Measurements from ENCODE around the gene WDR38. TPM values are rescaled to one million over a fixed set of nuclear protein-coding genes. Genes with fewer than 3 reads are reported as not detected.

The WDR38 gene
- total and polyA plus RNA-seq, 2 of the 13 experiments (the other 11 are each of a cell fraction or from before 2014, with no cell fraction given): not detected

DNA sequence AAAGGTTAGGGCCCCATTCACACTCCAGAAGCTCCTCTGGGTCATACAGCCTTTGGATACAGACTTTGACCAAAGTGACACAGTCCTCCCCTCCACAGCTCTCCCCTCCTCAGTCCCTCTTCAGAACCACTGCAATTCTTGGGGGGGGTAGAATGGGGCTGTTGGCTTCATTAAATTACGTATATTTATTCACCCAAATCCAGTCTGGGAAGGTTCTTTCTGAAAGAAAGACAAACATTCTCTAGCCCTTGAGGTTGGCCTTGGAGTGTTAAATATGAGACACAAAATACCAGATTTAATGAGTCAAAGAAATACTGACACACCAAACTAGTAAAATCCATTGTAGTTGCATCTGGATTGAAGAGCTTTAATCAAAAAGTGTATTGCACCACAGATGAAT, 24.8 kb downstream of the WDR38 start:
- ATAC-seq (no peak), FAIRE-seq (no peak), DNase-seq (ENCODE audit: low spot score) (no peak)
- Histone ChIP-seq H4K20me1 (ENCODE audit: insufficient read depth, low read length) (no peaks in the 10 kb centered on the region), H2AFZ (ENCODE audit: low read length) (no peak overlapping the region), H3K9me3 (ENCODE audit: low read length) (no peaks in the 10 kb centered on the region), H3K79me2 (ENCODE audit: insufficient read depth, low read length) (peaks cover 12% of the 10 kb centered on the region), H3K4me2 (ENCODE audit: low read depth, low read length) (no peak overlapping the region), H3K27me3 (ENCODE audit: control insufficient read depth in 1 of 2, insufficient read depth in 2 of 2, low read length in 2 of 2) (no peaks in the 10 kb centered on the region), H3K27ac (ENCODE audit: extremely low read length, insufficient read depth, low read length) (no peak overlapping the region), H3K4me3 (replicated peaks in 1 of 3; ENCODE audit: insufficient read depth in 1 of 3, low read depth in 2 of 3, low read length in 3 of 3) (no peak overlapping the region), H3K4me1 (ENCODE audit: insufficient read depth, low read length) (no peaks in the 10 kb centered on the region), H3K36me3 (replicated peaks in 1 of 2; ENCODE audit: control insufficient read depth in 1 of 2, insufficient read depth in 2 of 2, low read length in 2 of 2) (peaks cover 29 to 85% of the 10 kb centered on the region in 2 experiments; a peak in 4 of 5 replicates), H3K9ac (ENCODE audit: insufficient read depth, low read depth, low read length) (no peak overlapping the region)
- ChIA-PET CTCF (ENCODE audit: low intra/inter-chr PET ratio, low total read pairs) (no interaction called here), POLR2A (interaction anchor here (1.2 to 1.5 kb wide), 2 partner anchors 16 to 22 kb away, joined by 3 to 6 read pairs; partner anchors contain the start of genes ARPC5L and RPL35)
- in situ Hi-C loops (cut with HindIII; ENCODE audit: extremely low pct_ligation_motif_present, low pct_unique_long_range_greater_than_20kb): no loop called here
- intact Hi-C loops (cut with micrococcal nuclease; ENCODE audit: unreplicated experiment): no loop called here
- 96% methylated on average over 1 of the region's 1 CpG for WGBS (ENCODE audit: low lambda C conversion rate)
- BruUV-seq (replicated peaks): no TSS peak
- TF ChIP-seq TRIM24 (CRISPR knock-in tag; IDR thresholded peaks at IDR 0.05) (no peak), NCOR1 (IDR thresholded peaks at IDR 0.05; ENCODE audit: borderline replicate concordance, low read length) (no peak), NCOA5 (CRISPR knock-in tag; IDR thresholded peaks at IDR 0.05) (no peak), ZFP37 (CRISPR knock-in tag; IDR thresholded peaks at IDR 0.05; ENCODE audit: borderline replicate concordance) (no peak), ZFP90 (CRISPR knock-in tag; IDR thresholded peaks at IDR 0.05; ENCODE audit: borderline replicate concordance) (no peak), SALL1 (CRISPR knock-in tag; IDR thresholded peaks at IDR 0.05) (no peak), ZNF816 (CRISPR knock-in tag; IDR thresholded peaks at IDR 0.05; ENCODE audit: borderline replicate concordance) (no peak), MIER2 (CRISPR knock-in tag; IDR thresholded peaks at IDR 0.05) (no peak)
- TF ChIP-seq, protein P1, sequence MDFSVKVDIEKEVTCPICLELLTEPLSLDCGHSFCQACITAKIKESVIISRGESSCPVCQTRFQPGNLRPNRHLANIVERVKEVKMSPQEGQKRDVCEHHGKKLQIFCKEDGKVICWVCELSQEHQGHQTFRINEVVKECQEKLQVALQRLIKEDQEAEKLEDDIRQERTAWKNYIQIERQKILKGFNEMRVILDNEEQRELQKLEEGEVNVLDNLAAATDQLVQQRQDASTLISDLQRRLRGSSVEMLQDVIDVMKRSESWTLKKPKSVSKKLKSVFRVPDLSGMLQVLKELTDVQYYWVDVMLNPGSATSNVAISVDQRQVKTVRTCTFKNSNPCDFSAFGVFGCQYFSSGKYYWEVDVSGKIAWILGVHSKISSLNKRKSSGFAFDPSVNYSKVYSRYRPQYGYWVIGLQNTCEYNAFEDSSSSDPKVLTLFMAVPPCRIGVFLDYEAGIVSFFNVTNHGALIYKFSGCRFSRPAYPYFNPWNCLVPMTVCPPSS (IDR thresholded peaks at IDR 0.05): no peak
- TF ChIP-seq, protein P2, sequence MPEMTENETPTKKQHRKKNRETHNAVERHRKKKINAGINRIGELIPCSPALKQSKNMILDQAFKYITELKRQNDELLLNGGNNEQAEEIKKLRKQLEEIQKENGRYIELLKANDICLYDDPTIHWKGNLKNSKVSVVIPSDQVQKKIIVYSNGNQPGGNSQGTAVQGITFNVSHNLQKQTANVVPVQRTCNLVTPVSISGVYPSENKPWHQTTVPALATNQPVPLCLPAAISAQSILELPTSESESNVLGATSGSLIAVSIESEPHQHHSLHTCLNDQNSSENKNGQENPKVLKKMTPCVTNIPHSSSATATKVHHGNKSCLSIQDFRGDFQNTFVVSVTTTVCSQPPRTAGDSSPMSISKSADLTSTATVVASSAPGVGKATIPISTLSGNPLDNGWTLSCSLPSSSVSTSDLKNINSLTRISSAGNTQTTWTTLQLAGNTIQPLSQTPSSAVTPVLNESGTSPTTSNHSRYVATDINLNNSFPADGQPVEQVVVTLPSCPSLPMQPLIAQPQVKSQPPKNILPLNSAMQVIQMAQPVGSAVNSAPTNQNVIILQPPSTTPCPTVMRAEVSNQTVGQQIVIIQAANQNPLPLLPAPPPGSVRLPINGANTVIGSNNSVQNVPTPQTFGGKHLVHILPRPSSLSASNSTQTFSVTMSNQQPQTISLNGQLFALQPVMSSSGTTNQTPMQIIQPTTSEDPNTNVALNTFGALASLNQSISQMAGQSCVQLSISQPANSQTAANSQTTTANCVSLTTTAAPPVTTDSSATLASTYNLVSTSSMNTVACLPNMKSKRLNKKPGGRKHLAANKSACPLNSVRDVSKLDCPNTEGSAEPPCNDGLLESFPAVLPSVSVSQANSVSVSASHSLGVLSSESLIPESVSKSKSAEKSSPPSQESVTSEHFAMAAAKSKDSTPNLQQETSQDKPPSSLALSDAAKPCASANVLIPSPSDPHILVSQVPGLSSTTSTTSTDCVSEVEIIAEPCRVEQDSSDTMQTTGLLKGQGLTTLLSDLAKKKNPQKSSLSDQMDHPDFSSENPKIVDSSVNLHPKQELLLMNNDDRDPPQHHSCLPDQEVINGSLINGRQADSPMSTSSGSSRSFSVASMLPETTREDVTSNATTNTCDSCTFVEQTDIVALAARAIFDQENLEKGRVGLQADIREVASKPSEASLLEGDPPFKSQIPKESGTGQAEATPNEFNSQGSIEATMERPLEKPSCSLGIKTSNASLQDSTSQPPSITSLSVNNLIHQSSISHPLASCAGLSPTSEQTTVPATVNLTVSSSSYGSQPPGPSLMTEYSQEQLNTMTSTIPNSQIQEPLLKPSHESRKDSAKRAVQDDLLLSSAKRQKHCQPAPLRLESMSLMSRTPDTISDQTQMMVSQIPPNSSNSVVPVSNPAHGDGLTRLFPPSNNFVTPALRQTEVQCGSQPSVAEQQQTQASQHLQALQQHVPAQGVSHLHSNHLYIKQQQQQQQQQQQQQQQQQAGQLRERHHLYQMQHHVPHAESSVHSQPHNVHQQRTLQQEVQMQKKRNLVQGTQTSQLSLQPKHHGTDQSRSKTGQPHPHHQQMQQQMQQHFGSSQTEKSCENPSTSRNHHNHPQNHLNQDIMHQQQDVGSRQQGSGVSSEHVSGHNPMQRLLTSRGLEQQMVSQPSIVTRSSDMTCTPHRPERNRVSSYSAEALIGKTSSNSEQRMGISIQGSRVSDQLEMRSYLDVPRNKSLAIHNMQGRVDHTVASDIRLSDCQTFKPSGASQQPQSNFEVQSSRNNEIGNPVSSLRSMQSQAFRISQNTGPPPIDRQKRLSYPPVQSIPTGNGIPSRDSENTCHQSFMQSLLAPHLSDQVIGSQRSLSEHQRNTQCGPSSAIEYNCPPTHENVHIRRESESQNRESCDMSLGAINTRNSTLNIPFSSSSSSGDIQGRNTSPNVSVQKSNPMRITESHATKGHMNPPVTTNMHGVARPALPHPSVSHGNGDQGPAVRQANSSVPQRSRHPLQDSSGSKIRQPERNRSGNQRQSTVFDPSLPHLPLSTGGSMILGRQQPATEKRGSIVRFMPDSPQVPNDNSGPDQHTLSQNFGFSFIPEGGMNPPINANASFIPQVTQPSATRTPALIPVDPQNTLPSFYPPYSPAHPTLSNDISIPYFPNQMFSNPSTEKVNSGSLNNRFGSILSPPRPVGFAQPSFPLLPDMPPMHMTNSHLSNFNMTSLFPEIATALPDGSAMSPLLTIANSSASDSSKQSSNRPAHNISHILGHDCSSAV (CRISPR knock-in tag; IDR thresholded peaks at IDR 0.05; ENCODE audit: borderline replicate concordance): no peak
- TF ChIP-seq, protein P3, sequence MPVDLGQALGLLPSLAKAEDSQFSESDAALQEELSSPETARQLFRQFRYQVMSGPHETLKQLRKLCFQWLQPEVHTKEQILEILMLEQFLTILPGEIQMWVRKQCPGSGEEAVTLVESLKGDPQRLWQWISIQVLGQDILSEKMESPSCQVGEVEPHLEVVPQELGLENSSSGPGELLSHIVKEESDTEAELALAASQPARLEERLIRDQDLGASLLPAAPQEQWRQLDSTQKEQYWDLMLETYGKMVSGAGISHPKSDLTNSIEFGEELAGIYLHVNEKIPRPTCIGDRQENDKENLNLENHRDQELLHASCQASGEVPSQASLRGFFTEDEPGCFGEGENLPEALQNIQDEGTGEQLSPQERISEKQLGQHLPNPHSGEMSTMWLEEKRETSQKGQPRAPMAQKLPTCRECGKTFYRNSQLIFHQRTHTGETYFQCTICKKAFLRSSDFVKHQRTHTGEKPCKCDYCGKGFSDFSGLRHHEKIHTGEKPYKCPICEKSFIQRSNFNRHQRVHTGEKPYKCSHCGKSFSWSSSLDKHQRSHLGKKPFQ (CRISPR knock-in tag; IDR thresholded peaks at IDR 0.05; ENCODE audit: insufficient replicate concordance): no peak
- TF ChIP-seq, protein P4, sequence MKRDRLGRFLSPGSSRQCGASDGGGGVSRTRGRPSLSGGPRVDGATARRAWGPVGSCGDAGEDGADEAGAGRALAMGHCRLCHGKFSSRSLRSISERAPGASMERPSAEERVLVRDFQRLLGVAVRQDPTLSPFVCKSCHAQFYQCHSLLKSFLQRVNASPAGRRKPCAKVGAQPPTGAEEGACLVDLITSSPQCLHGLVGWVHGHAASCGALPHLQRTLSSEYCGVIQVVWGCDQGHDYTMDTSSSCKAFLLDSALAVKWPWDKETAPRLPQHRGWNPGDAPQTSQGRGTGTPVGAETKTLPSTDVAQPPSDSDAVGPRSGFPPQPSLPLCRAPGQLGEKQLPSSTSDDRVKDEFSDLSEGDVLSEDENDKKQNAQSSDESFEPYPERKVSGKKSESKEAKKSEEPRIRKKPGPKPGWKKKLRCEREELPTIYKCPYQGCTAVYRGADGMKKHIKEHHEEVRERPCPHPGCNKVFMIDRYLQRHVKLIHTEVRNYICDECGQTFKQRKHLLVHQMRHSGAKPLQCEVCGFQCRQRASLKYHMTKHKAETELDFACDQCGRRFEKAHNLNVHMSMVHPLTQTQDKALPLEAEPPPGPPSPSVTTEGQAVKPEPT (CRISPR knock-in tag; IDR thresholded peaks at IDR 0.05; ENCODE audit: low read depth): no peak
